Fibroblast of lung (primary cell): ENCODE measurements around the gene SEL1L2.

Experiments used
- EZH2 ChIP-seq: IDR thresholded peaks from 2 replicates; pipeline ENCODE4 v1.5.1; 2012; ENCODE audit warnings: low read length, control low read depth, mild to moderate bottlenecking; ENCODE audit errors: missing control alignments
- TF ChIP-seq, protein P1 (sequence below), 2 donors: IDR thresholded peaks in 1 of 2; conservative IDR thresholded peaks in 1 of 2; 1 replicate in 1 of 2; 2 replicates in 1 of 2; pipeline ENCODE4 v1.5.1; 2011 to 2012; ENCODE audit warnings: low read length in 2 of 2, control low read depth in 1 of 2, inconsistent platforms in 1 of 2, low read depth in 1 of 2, mild to moderate bottlenecking in 1 of 2

GRCh38 chr20:13857961-13858360, 132.5 kb downstream of the SEL1L2 start:
- TF ChIP-seq, protein P1, sequence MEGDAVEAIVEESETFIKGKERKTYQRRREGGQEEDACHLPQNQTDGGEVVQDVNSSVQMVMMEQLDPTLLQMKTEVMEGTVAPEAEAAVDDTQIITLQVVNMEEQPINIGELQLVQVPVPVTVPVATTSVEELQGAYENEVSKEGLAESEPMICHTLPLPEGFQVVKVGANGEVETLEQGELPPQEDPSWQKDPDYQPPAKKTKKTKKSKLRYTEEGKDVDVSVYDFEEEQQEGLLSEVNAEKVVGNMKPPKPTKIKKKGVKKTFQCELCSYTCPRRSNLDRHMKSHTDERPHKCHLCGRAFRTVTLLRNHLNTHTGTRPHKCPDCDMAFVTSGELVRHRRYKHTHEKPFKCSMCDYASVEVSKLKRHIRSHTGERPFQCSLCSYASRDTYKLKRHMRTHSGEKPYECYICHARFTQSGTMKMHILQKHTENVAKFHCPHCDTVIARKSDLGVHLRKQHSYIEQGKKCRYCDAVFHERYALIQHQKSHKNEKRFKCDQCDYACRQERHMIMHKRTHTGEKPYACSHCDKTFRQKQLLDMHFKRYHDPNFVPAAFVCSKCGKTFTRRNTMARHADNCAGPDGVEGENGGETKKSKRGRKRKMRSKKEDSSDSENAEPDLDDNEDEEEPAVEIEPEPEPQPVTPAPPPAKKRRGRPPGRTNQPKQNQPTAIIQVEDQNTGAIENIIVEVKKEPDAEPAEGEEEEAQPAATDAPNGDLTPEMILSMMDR (conservative IDR thresholded peaks at IDR 0.05 in 1 of 2, IDR thresholded peaks at IDR 0.05 in 1 of 2; ENCODE audit: low read depth in 1 of 2, low read length in 2 of 2) = no peak
- no peak for TF ChIP-seq EZH2
